Keratinocyte (primary cell): ENCODE measurements around the gene EXOSC1.

ENCODE experiments used
- CTCF ChIP-seq, 3 experiments: IDR thresholded peaks in 1 of 3; conservative IDR thresholded peaks in 1 of 3; optimal IDR thresholded peaks in 1 of 3; 2 replicates in 2 of 3; 3 replicates in 1 of 3; pipeline versions ENCODE3 to v1.5.1; 2011; ENCODE audit warnings: low read length in 3 of 3, mild to moderate bottlenecking in 3 of 3, moderate library complexity in 2 of 3, control low read depth in 1 of 3, inconsistent platforms in 1 of 3; ENCODE audit not compliant: insufficient read depth in 2 of 3; ENCODE audit errors: extremely low read depth in 1 of 3
- EZH2 ChIP-seq: IDR thresholded peaks from one replicate; pipeline ENCODE4 v1.6.1; 2012; ENCODE audit warnings: inconsistent platforms, mild to moderate bottlenecking, low read length, moderate library complexity

- TF ChIP-seq CTCF (optimal IDR thresholded peaks at IDR 0.05 in 1 of 3, IDR thresholded peaks at IDR 0.05 in 1 of 3, conservative IDR thresholded peaks at IDR 0.05 in 1 of 3; ENCODE audit: extremely low read depth in 1 of 3, insufficient read depth in 2 of 3, low read length in 3 of 3) (no peak), EZH2 (no peak)
These were observed 14.1 kb upstream of the EXOSC1 start for GRCh38 chr10:97459933-97460332.
